Activated T-cell treated with anti-CD3 and anti-CD28 coated beads, Interleukin-2, amount 50 U/mL, for 72 hours (primary cell): ENCODE data around the gene RAD51AP1. TPM values are rescaled to one million over a fixed set of nuclear protein-coding genes. Genes with fewer than 3 reads are reported as not detected.
A peak's percentile ranks its signal among the peaks of the same experiment; 100 is the strongest.

Experiments used
- ATAC-seq, 2 donors: fragments of 150-1000 bp; cut with Tn5 transposase; replicated peaks in 1 of 2; 2 replicates each; pipeline ENCODE4 v1.10.0; 2021; ENCODE audit warnings: moderate library complexity in 2 of 2, mild to moderate bottlenecking in 1 of 2
- DNase-seq, 2 donors: peaks; one replicate each; pipeline ENCODE4 v3.0.0; 2021 to 2022; ENCODE audit warnings: mixed read lengths in 1 of 2
- H3K27ac Mint-ChIP-seq: one replicate; pipeline ENCODE4 v1.8.0; 2022; ENCODE audit warnings: mild to moderate bottlenecking, moderate library complexity, mixed read lengths
- H3K27me3 Mint-ChIP-seq: one replicate; pipeline ENCODE4 v1.8.0; 2022; ENCODE audit warnings: low read depth, mixed read lengths
- H3K36me3 Mint-ChIP-seq, 2 donors: one replicate each; pipeline ENCODE4 v1.8.0; 2022; ENCODE audit warnings: mixed read lengths in 2 of 2, mild to moderate bottlenecking in 1 of 2; ENCODE audit not compliant: insufficient read depth in 2 of 2
- H3K4me1 Mint-ChIP-seq: one replicate; pipeline ENCODE4 v1.8.0; 2022; ENCODE audit warnings: low read depth, mixed read lengths
- H3K4me3 Mint-ChIP-seq, 2 donors: one replicate each; pipeline ENCODE4 v1.8.0; 2022; ENCODE audit warnings: mild to moderate bottlenecking in 2 of 2, mixed read lengths in 2 of 2, moderate library complexity in 2 of 2
- H3K9me3 Mint-ChIP-seq, 2 donors: one replicate each; pipeline ENCODE4 v1.8.0; 2022; ENCODE audit warnings: mixed read lengths in 2 of 2
- total RNA-seq, 2 donors: library from RNA; stranded (reverse); gene quantifications; one replicate each; pipeline ENCODE4 v1.2.3, GENCODE V29; 2022

RAD51AP1 gene
- total RNA-seq, 2 donors from 2014 or later: 48.9 to 57.9 TPM

DNA sequence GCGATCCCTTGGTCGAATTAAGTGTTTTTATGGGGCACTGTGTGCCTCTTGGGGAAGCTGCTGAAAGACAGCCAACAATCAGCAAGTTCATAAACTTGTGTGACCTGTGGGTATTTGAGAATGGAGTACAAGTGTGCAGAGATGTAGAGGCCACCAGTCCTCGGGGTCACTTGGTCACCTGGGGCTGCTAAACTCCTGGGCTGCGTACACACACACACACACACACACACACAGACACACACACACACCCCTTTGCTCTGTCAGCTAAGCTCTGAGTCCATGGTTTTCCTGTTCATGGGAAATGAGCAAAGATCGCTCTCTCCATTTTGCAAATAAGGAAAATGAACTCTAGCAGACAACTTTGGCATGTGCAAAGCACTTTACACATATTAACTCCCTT is 47.8 kb downstream of the RAD51AP1 start:
- no peak for DNase-seq
- no peaks in the 10 kb centered on the region for H3K36me3 Mint-ChIP-seq
- no peaks in the 10 kb centered on the region for H3K9me3 Mint-ChIP-seq
- no peak overlapping the region for H3K27ac Mint-ChIP-seq
- no peak for ATAC-seq
- no peaks in the 10 kb centered on the region for H3K4me1 Mint-ChIP-seq
- no peak overlapping the region for H3K4me3 Mint-ChIP-seq
- no peaks in the 10 kb centered on the region for H3K27me3 Mint-ChIP-seq

DNA sequence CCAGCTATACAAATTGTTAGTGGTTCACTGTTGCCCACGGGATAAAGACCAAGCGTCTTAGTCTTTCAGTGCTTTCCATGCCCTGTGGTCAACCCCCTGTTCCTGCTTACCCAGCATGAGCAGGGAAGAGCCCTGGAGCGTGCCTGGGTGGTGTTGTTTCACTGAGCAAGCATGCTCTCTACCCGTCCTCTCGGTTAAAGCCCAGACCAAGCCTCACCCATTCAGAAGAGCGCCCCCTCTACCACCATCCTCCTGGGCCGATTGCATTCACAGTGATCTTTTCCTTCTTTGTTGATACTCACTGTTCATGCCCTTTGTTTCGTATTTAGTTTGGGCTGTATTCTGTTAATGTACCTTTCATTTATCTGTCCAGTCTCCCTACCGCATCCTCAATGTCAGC is 48.4 kb downstream of the RAD51AP1 start:
- no peak for ATAC-seq
- Mint-ChIP-seq H3K4me3 (no peak overlapping the region), H3K27me3 (no peaks in the 10 kb centered on the region), H3K9me3 (no peaks in the 10 kb centered on the region), H3K4me1 (no peaks in the 10 kb centered on the region), H3K27ac (no peak overlapping the region), H3K36me3 (no peaks in the 10 kb centered on the region)
- DNase-seq: no peak

DNA sequence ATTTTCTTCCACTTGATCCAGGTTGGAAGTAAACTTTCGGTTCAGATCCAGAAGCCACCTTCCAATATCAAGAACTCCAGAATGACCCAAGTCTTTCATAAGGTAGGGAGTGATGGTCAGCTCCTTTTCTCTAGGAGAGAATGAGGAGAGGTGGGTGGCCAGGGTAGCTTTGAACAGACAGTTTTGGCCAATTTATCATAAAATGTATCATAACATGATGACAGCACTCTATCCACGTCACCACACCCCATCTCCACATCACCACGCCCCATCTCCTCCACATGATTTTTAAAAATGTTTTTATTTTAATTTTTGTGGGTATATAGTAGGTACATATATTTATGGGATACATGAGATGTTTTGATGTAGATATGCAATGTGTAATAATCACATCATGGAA is 50.2 kb downstream of the RAD51AP1 start:
- DNase-seq (no peak), ATAC-seq (no peak)
- H3K4me1 Mint-ChIP-seq: no peaks in the 10 kb centered on the region
- H3K4me3 Mint-ChIP-seq: no peak overlapping the region
- no peak overlapping the region for H3K27ac Mint-ChIP-seq
- no peaks in the 10 kb centered on the region for H3K36me3 Mint-ChIP-seq
- no peaks in the 10 kb centered on the region for H3K9me3 Mint-ChIP-seq
- H3K27me3 Mint-ChIP-seq: no peaks in the 10 kb centered on the region

DNA sequence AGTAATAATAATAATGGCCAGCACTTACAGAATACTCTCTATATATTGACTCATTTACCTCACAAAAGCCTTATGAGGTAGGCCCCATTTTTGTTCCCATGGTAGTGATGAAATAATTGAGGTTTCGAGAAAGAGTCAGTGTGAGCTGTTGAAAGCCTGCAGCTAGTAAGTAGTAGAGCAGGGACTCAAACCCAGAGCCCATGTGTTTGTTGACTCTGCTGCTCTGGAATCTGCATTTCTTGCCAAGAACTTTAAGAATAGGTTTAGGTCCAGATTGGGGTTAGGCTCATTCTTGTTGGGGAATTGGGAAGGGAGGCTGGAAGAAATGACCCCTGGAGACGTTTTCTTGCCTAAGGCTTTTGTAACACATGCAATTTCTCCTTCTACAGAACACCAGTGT is 51.3 kb downstream of the RAD51AP1 start:
- no peak overlapping the region for H3K4me3 Mint-ChIP-seq
- H3K36me3 Mint-ChIP-seq: no peaks in the 10 kb centered on the region
- no peak overlapping the region for H3K27ac Mint-ChIP-seq
- no peaks in the 10 kb centered on the region for H3K27me3 Mint-ChIP-seq
- DNase-seq (no peak), ATAC-seq (no peak)
- no peaks in the 10 kb centered on the region for H3K4me1 Mint-ChIP-seq
- H3K9me3 Mint-ChIP-seq: no peaks in the 10 kb centered on the region

DNA sequence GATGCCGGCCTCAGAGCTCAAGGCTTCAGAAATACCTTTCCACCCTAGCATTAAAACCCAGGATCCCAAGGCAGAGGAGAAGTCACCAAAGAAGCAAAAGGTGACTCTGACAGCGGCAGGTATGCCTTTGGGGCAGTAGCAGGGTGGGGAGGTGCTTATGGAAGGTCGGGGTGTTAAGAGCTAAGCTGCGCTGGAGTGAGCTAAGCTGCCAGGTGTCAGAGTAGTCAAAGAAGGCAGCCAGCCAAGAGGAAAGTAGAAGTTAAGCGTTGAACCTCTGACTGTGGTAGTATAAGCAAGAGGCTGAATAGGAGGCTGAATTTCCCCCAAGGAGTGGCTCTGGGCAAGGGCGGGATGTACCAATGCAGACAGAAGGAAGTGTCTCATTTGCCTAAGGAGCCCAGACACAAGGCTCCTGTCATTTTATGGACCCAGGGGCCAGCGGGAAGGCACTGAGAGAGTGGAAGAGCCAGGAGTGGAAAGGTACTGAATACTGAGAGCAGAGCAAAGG is 52.5 kb downstream of the RAD51AP1 start:
- Mint-ChIP-seq H3K27me3 (no peaks in the 10 kb centered on the region), H3K27ac (no peak overlapping the region), H3K4me1 (no peaks in the 10 kb centered on the region), H3K4me3 (no peak overlapping the region), H3K9me3 (no peaks in the 10 kb centered on the region), H3K36me3 (no peaks in the 10 kb centered on the region)
- DNase-seq (no peak), ATAC-seq (no peak)

DNA sequence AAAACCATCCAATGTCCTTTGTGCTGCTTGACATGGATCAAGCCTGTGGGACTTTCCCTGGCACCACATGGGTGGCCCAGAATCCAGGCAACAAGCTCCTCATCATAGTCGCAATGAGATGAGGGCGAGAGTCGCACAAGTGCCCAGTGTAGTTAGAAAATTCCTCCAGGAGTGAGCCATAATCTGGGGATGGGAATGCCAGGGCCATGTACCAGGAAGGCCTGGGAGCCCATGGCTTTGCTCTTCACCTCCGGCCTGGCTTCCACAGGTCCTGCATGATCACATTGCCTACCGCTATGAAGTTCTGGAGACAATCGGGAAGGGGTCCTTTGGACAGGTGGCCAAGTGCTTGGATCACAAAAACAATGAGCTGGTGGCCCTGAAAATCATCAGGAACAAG is 57.2 kb downstream of the RAD51AP1 start:
- Mint-ChIP-seq H3K4me1 (no peaks in the 10 kb centered on the region), H3K9me3 (no peaks in the 10 kb centered on the region), H3K36me3 (no peaks in the 10 kb centered on the region), H3K27me3 (no peaks in the 10 kb centered on the region), H3K4me3 (no peak overlapping the region), H3K27ac (no peak overlapping the region)
- ATAC-seq (no peak), DNase-seq (no peak)

DNA sequence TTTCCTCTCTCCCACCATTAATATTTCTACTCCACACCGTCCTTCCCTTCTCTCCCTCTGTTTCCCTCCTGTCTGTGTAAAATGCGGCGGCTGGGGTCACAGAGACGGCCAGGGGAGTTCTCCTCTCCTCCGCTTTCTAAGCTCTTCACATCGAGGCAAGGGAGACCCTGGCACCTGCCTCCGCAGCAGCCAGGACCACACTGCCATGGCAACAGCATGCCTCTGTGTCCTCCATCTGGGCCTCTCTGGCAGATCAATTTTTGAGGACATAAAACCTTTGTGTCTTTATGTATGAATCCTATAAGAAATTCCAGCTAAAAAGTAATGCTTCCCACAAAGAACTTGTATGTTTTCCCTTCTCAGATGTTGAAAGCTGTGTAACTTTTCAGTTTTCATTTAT is 64.7 kb downstream of the RAD51AP1 start:
- no peak for DNase-seq
- Mint-ChIP-seq H3K4me1 (peaks cover 13% of the 10 kb centered on the region), H3K9me3 (no peaks in the 10 kb centered on the region), H3K27me3 (peaks cover 17% of the 10 kb centered on the region), H3K36me3 (peaks cover 1 to 3% of the 10 kb centered on the region in 2 donors), H3K27ac (no peak overlapping the region), H3K4me3 (no peak overlapping the region)
- ATAC-seq: no peak

DNA sequence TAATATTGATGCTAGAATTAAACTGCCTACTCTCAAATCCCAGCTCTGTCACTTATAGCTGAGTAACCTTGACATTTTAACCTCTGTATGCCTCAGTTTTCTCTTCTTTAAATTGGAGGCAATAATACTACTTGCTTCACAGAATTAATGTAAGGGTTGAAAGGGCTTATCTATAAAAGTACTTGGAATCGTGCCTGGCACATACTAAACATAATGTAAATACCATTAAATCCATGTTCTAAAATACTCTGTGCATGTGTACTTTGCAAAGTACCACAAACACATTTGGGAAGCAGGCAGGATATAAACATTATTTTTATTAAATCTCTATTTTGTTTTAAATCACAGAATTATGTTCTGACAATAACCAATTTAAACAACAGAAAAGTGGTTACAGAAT is 65.3 kb downstream of the RAD51AP1 start:
- Mint-ChIP-seq H3K9me3 (no peaks in the 10 kb centered on the region), H3K4me3 (no peak overlapping the region), H3K27me3 (peaks cover 17% of the 10 kb centered on the region), H3K4me1 (peaks cover 13% of the 10 kb centered on the region), H3K27ac (no peak overlapping the region), H3K36me3 (peaks cover 1 to 3% of the 10 kb centered on the region in 2 donors)
- ATAC-seq: no peak
- DNase-seq: no peak

DNA sequence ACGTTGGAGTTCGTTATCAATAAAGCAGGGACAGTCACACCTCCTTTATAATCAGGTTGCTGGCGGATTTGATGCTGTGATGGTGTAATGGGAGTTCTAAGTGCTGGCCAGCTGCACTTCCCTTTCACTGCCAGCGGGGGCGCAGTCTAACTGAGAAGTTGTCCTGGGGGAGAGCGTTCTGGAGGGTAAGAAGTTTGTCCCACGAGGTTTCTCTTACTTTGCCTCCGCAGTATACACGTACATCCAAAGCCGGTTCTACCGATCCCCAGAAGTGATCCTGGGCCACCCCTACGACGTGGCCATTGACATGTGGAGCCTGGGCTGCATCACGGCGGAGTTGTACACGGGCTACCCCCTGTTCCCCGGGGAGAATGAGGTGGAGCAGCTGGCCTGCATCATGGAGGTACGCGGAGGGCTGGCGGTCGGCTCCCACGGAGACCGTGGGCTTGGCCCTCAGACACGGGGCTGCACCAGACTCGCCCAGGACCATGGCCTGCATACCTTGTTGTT is 66.0 kb downstream of the RAD51AP1 start:
- Mint-ChIP-seq H3K36me3 (peaks cover 1 to 3% of the 10 kb centered on the region in 2 donors), H3K9me3 (no peaks in the 10 kb centered on the region), H3K27me3 (peaks cover 17% of the 10 kb centered on the region), H3K4me3 (peak overlapping the region; percentile 95 to 98), H3K27ac (peak overlapping the region; percentile 96), H3K4me1 (peaks cover 13% of the 10 kb centered on the region)
- peak; percentile 96 to 98 for ATAC-seq
- peak; percentile 83 to 84 for DNase-seq

DNA sequence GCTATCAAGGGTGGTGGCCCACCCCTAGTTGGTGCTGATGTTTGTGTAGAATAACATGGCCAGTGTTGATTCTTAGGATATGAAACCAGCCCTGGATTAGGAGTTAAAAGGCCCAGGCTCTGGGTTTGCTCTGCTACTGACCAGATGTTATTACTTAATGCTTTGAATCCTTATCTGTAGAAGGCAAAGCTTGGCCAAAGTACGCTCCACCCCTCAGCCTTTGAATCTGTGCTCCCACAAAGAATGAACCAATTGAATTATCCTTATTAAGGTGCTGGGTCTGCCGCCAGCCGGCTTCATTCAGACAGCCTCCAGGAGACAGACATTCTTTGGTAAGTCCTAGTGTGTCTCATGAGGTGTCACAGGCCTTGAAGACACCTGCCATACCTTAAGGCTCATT is 68.4 kb downstream of the RAD51AP1 start:
- ATAC-seq (no peak), DNase-seq (no peak)
- Mint-ChIP-seq H3K4me3 (peak overlapping the region in 1 of 2 donors; percentile 5), H3K27ac (no peak overlapping the region), H3K4me1 (peaks cover 13% of the 10 kb centered on the region), H3K36me3 (peaks cover 1 to 3% of the 10 kb centered on the region in 2 donors), H3K9me3 (no peaks in the 10 kb centered on the region), H3K27me3 (peaks cover 15% of the 10 kb centered on the region)

DNA sequence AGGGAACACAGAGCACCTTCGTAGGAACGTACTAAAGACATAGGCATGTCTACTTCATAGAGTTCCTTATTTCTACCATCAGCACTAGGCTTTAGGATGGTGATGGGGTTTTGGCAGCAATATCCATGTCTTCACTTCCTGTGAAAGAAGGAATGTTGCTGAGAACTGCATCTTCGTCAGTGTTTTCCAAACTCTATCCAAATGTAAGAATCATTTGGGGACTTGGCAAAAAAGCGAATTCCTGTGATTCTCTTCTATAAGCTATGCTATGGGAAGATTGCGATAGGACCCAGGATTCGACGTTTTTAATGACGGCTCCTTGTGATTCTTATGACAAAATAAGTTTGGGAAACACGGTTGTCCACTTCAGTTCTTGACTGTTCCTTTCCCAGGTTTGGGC is 70.4 kb downstream of the RAD51AP1 start:
- H3K9me3 Mint-ChIP-seq: no peaks in the 10 kb centered on the region
- no peaks in the 10 kb centered on the region for H3K27me3 Mint-ChIP-seq
- ATAC-seq: no peak
- no peak for DNase-seq
- H3K36me3 Mint-ChIP-seq: peaks cover 4 to 7% of the 10 kb centered on the region in 2 donors
- no peak overlapping the region for H3K4me3 Mint-ChIP-seq
- H3K4me1 Mint-ChIP-seq: peaks cover 13% of the 10 kb centered on the region
- H3K27ac Mint-ChIP-seq: no peak overlapping the region

Other genes starting within 250 kb of the RAD51AP1 start
- gene TIGAR, start 217.7 kb upstream of the RAD51AP1 start, total RNA-seq: 10 to 100 TPM; 16.1 to 22.5 TPM
- gene FGF23, start 159.2 kb upstream of the RAD51AP1 start, total RNA-seq: not detected
- gene FGF6, start 93.1 kb upstream of the RAD51AP1 start, total RNA-seq: not detected
- gene DYRK4, start 23.3 kb downstream of the RAD51AP1 start, total RNA-seq: 10 to 100 TPM; 51.2 to 55.6 TPM
- 1 to 10 TPM; 5.4 to 7.7 TPM for gene AKAP3, start 110.2 kb downstream of the RAD51AP1 start, total RNA-seq
- gene NDUFA9, start 110.2 kb downstream of the RAD51AP1 start, total RNA-seq: 100 to 1,000 TPM; 107 to 119 TPM
- gene GALNT8, start 181.5 kb downstream of the RAD51AP1 start, total RNA-seq: 1 to 10 TPM; 1.5 to 1.7 TPM